ENCODE results near the gene GALNT18. TPM values are rescaled to one million over a fixed set of nuclear protein-coding genes. Genes with fewer than 3 reads are reported as not detected.

The GALNT18 gene
- total RNA-seq, 1 donor from 2014 or later = 20.0 TPM

DNA sequence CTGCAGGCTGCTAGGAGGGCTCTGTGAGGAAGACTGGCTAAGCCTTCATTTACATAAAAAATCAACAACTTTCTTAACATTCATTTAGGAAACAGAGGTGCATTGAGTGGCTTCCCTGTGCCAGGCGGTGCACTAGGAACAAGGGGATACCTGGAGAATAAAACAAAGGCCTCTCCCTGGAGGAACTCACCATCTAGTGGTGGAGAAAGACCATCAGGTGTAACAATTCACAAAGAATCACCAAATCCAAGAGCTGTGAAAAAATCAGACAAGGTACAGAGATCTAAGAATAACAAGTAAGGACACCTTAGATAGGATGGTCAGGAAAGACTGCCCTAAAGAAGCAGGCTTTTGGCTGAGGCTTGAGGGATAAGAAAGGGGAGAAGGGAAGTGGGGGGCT lies 309.1 kb downstream of the GALNT18 start:
- no peak for DNase-seq (ENCODE audit: low spot score)

- DNase-seq (ENCODE audit: low spot score) = no peak
Observed at GRCh38 chr11:11311169-11311568, 310.6 kb downstream of the GALNT18 start.

DNA sequence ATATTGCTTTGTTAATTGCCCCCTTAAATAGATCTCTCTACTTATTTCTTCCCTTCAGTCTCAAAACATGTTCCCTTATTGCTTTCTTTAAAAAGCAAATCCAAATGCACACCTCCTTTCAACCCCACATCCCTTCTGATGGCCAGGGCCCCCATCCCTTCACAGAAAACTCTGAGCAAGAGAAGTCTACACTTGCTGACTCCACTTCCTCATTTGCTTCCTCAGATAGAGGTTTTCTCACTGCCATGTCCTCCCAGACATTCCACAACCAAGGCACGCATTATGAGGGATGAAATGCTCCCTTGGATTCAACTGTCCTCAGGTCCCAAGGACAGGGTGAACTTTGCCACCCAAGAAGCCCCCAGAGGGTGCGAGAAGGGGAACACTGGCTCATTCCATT lies 311.9 kb downstream of the GALNT18 start:
- DNase-seq (ENCODE audit: low spot score) = no peak

- no peak for DNase-seq (ENCODE audit: low spot score)
Observed at GRCh38 chr11:11308249-11308648, 313.6 kb downstream of the GALNT18 start.

- no peak for DNase-seq (ENCODE audit: low spot score)
Observed at GRCh38 chr11:11306855-11307254, 314.9 kb downstream of the GALNT18 start.

- DNase-seq (ENCODE audit: low spot score) = no peak
Observed at GRCh38 chr11:11304550-11304949, 317.3 kb downstream of the GALNT18 start.

- no peak for DNase-seq (ENCODE audit: low spot score)
Observed at GRCh38 chr11:11302565-11302964, 319.2 kb downstream of the GALNT18 start.

GRCh38 chr11:11301212-11301611 lies 320.6 kb downstream of the GALNT18 start:
- DNase-seq (ENCODE audit: low spot score) = no peak

- DNase-seq (ENCODE audit: low spot score) = no peak
Observed at GRCh38 chr11:11297578-11297977, 324.2 kb downstream of the GALNT18 start.

DNA sequence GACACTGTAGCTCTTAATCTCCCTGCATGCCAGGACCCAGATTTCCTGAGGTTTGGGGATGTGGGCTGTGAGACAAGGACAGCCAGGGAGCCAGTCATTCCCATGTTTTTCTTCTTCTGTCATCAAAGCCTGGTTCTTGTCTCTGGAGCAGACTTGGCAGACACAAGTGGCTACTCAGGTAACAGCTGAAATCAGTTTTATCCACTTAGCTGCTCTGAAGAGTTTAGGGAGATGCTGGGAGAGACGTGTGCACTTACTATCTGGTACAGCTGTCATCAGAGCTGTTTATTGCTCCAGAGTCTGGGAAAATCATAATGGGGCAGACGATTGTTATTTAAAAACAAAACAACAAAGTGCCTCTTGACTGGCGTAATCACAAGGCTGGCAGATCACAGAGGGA lies 325.4 kb downstream of the GALNT18 start:
- DNase-seq (ENCODE audit: low spot score) = no peak

DNA sequence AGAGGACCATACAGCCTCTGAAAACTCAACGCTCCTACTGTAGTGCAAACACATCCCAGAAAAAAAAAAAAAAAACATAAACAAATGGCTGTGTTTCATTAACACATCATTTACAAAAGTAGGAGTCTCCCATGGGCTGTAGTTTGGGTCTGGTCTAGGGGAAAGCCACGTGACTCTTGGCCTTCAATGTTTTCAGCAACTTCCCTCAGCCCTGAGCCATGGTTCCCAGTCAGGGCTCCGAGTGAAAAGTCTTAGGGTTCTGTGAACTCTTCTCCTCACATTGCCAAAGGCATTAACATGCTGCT lies 327.3 kb downstream of the GALNT18 start:
- DNase-seq (ENCODE audit: low spot score) = no peak

GRCh38 chr11:11293798-11294550 lies 327.8 kb downstream of the GALNT18 start:
- DNase-seq (ENCODE audit: low spot score) = no peak

DNA sequence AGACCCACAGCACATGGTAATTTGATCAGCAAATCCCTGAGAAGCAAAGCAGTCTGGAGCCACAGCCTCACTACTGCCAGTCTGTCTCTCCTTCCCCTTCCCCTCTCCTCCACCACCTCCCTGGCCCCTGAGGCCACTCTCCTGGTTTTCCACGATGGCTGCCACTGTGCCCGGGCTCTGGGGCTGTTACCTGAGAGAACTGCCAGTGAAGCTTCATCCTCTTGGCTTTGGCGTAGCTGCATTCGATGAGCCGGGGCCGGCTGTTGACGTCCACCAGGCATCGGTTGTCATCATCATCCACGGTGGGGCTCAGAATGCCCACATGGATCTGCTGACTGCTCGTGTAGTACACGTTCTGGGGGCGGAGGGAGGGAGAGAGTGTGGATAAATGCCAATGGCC lies 329.0 kb downstream of the GALNT18 start:
- no peak for DNase-seq (ENCODE audit: low spot score)

DNA sequence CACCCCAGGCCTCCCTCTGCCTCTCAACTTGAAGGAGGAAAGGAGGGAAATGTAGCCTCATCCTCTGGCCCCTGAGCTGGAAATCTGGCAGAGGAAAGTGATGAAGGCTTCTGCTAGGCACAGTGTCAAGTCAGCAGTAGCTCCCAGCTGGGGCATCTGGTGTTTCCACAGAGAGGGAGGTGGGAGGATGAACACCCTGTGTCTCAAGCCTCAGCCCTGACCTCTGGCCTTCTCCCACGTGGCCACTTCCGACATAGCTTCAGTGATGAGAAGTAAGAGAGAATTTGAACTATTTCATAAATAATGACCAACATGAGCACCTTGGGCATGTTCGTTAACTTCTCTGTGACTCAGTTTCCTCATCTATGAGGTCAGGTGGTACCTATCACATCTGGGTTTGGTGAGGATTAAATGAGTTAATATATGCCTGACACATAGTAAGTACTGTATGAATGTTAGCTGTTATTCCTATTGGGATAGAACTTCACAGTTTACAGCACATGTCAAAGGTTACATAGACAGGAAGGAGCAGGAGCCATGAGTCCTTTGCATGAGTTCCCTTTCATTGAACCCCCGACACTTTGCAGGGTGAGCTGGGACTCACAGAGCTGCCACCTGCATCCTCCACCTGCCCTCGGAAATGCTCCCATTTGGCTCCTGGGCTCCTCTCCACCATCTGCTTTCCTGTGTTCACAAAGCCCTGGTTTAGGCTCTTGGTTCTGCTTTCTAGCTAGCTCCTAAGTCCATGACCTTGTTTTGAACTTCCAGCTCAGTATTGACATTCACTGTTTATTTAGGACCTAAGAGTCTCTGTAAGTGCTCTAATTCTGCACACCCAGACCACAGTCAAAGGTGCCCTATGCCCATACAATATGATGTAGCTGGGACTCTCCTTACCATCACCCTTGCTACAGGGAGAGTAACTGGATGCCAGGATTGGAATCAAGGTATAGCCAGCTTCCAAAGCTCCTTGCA lies 330.5 kb downstream of the GALNT18 start:
- no peak for DNase-seq (ENCODE audit: low spot score)

GRCh38 chr11:11290354-11290753 lies 331.5 kb downstream of the GALNT18 start:
- no peak for DNase-seq (ENCODE audit: low spot score)

GRCh38 chr11:11289669-11290068 lies 332.1 kb downstream of the GALNT18 start:
- no peak for DNase-seq (ENCODE audit: low spot score)

GRCh38 chr11:11288972-11289616 lies 332.7 kb downstream of the GALNT18 start:
- DNase-seq (ENCODE audit: low spot score) = peak; percentile 36

- no peak for DNase-seq (ENCODE audit: low spot score)
Observed at GRCh38 chr11:11284481-11284880, 337.3 kb downstream of the GALNT18 start.

GRCh38 chr11:11281626-11282025 lies 340.2 kb downstream of the GALNT18 start:
- no peak for DNase-seq (ENCODE audit: low spot score)

DNA sequence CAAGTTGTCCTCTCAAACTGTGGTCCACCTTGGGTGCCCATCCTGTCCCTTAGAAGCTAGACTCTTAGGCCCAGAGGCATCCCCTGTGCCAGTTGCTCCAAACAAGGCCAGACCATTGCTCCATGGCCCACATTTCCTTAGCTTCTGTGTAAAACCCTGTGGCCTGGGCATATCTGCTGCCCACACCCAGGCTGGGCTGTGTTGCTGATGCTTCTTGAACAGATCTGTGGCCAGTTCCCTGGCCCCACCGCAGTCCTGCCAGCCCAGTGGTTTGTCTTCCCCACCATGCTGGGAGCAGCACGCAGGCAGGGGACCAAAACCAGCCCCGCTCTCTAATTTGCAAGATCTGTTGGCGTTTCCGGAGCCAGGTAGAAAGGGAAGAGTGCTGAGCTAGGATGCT lies 341.0 kb downstream of the GALNT18 start:
- no peak for DNase-seq (ENCODE audit: low spot score)

DNA sequence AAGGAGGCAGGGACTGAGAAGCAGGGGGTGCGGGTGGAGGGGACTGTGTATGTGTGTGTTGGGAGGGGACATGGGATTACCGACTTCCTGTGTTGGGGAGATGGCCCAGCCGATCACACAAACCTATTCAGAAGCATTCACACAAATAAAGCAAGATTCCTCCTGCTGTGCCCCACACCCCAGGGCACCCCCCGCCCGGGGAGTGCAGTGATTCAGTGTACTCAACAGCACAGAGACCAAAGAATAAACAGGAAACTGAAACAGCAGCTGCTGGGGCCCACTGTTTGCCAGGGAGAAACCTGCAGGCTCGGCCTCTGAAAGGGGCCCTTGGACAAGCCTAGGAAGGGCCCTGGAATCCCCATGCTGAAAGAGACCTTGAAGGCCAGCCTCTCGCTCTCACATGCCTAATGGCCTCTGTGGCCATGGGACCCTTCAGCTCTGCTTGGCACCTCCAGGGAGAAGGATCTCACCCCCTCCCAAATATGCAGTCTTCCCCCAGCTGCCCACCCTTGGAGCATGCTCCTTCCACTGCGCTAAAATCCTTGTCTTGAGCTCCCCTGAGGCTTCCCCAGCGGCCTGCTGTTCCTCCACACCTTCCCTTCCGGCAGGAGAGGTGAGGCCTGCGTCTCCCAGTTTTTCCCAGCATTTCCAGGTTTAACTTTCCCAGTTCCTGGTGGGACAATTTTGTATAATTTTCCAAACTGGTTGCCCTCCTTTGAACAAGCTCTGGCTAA lies 341.7 kb downstream of the GALNT18 start:
- DNase-seq (ENCODE audit: low spot score) = no peak

- DNase-seq (ENCODE audit: low spot score) = no peak
Observed at GRCh38 chr11:11272254-11272653, 349.6 kb downstream of the GALNT18 start.
